ENCODE data around the gene PROZ.

DNA sequence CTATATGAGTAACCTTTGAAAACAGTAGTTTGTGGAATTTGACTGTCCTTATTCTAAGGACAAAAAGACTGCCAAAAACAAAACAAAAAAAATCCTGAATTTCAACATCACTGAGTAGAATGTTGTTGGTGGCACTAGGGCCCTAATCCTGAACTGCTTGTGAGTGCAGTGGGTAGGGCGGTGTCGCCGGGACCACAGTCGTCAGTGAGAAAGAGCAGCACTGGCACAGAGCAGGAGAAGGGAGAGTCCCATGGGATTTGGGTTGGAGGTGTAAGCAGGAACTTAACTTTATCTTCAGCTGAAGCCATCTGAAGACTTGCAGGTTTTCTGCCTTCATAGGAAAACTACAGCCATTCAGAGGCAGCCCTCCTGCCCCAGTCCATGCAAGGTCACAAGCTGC lies 44.5 kb downstream of the PROZ start:
- TF ChIP-seq JUND (IDR thresholded peaks at IDR 0.05) (no peak), RXRA (IDR thresholded peaks at IDR 0.05; ENCODE audit: borderline replicate concordance, low read depth) (no peak), EP300 (IDR thresholded peaks at IDR 0.05; ENCODE audit: borderline replicate concordance in 1 of 2, low read depth in 1 of 2, low read length in 1 of 2) (no peak), FOXJ3 (CRISPR knock-in tag; IDR thresholded peaks at IDR 0.05) (no peak), POLR2AphosphoS5 (IDR thresholded peaks at IDR 0.05; ENCODE audit: low read depth, low read length) (no peak), YY1 (IDR thresholded peaks at IDR 0.05; ENCODE audit: low read depth) (no peak), ELF1 (IDR thresholded peaks at IDR 0.05) (no peak), NFIC (IDR thresholded peaks at IDR 0.05; ENCODE audit: borderline replicate concordance) (no peak), EZH2phosphoT487 (IDR thresholded peaks at IDR 0.05; ENCODE audit: borderline replicate concordance, low read depth) (no peak)
- TF ChIP-seq, protein P1, sequence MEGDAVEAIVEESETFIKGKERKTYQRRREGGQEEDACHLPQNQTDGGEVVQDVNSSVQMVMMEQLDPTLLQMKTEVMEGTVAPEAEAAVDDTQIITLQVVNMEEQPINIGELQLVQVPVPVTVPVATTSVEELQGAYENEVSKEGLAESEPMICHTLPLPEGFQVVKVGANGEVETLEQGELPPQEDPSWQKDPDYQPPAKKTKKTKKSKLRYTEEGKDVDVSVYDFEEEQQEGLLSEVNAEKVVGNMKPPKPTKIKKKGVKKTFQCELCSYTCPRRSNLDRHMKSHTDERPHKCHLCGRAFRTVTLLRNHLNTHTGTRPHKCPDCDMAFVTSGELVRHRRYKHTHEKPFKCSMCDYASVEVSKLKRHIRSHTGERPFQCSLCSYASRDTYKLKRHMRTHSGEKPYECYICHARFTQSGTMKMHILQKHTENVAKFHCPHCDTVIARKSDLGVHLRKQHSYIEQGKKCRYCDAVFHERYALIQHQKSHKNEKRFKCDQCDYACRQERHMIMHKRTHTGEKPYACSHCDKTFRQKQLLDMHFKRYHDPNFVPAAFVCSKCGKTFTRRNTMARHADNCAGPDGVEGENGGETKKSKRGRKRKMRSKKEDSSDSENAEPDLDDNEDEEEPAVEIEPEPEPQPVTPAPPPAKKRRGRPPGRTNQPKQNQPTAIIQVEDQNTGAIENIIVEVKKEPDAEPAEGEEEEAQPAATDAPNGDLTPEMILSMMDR (IDR thresholded peaks at IDR 0.05), result no peak
- TF ChIP-seq, protein P2, sequence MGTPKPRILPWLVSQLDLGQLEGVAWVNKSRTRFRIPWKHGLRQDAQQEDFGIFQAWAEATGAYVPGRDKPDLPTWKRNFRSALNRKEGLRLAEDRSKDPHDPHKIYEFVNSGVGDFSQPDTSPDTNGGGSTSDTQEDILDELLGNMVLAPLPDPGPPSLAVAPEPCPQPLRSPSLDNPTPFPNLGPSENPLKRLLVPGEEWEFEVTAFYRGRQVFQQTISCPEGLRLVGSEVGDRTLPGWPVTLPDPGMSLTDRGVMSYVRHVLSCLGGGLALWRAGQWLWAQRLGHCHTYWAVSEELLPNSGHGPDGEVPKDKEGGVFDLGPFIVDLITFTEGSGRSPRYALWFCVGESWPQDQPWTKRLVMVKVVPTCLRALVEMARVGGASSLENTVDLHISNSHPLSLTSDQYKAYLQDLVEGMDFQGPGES (IDR thresholded peaks at IDR 0.05; ENCODE audit: low read depth, low read length), result no peak
- TF ChIP-seq, protein P3, sequence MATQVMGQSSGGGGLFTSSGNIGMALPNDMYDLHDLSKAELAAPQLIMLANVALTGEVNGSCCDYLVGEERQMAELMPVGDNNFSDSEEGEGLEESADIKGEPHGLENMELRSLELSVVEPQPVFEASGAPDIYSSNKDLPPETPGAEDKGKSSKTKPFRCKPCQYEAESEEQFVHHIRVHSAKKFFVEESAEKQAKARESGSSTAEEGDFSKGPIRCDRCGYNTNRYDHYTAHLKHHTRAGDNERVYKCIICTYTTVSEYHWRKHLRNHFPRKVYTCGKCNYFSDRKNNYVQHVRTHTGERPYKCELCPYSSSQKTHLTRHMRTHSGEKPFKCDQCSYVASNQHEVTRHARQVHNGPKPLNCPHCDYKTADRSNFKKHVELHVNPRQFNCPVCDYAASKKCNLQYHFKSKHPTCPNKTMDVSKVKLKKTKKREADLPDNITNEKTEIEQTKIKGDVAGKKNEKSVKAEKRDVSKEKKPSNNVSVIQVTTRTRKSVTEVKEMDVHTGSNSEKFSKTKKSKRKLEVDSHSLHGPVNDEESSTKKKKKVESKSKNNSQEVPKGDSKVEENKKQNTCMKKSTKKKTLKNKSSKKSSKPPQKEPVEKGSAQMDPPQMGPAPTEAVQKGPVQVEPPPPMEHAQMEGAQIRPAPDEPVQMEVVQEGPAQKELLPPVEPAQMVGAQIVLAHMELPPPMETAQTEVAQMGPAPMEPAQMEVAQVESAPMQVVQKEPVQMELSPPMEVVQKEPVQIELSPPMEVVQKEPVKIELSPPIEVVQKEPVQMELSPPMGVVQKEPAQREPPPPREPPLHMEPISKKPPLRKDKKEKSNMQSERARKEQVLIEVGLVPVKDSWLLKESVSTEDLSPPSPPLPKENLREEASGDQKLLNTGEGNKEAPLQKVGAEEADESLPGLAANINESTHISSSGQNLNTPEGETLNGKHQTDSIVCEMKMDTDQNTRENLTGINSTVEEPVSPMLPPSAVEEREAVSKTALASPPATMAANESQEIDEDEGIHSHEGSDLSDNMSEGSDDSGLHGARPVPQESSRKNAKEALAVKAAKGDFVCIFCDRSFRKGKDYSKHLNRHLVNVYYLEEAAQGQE (IDR thresholded peaks at IDR 0.05; ENCODE audit: low read depth, low read length), result no peak
- TF ChIP-seq, protein P4, sequence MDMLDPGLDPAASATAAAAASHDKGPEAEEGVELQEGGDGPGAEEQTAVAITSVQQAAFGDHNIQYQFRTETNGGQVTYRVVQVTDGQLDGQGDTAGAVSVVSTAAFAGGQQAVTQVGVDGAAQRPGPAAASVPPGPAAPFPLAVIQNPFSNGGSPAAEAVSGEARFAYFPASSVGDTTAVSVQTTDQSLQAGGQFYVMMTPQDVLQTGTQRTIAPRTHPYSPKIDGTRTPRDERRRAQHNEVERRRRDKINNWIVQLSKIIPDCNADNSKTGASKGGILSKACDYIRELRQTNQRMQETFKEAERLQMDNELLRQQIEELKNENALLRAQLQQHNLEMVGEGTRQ (IDR thresholded peaks at IDR 0.05; ENCODE audit: borderline replicate concordance, low read depth, low read length), result no peak
- TF ChIP-seq, protein P5, sequence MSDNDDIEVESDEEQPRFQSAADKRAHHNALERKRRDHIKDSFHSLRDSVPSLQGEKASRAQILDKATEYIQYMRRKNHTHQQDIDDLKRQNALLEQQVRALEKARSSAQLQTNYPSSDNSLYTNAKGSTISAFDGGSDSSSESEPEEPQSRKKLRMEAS (IDR thresholded peaks at IDR 0.05; ENCODE audit: low read depth), result no peak

Data from SK-N-SH (cell line).